Activated gamma-delta T cell treated with anti-CD3 and anti-CD28 coated beads, Interleukin-2, amount 50 U/mL, for 16 hours (primary cell): ENCODE data around the gene TPCN1.

ENCODE experiments used
- DNase-seq: peaks from one replicate; pipeline ENCODE4 v3.0.0-alpha.2; 2020; ENCODE audit warnings: low read depth

Gene TPCN1

DNA sequence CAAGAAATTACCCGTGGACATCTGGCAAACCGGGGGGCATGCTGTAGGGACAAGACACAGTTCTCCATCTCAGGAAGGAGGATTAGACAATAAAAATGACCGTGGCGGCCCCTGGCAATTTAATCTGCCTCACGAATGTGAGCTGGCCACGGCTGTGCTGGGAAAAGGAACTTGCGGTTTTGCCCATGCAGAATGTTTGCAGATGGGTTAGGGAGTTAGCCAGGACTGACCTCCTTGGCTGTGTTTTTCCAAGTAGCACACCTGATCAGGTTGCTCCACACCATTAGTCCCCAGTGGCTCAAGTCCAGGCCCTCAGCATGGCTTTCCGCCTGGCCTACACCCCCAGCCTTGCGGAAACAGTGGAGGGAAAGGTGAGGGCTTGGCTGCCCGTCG, 20.8 kb downstream of the TPCN1 start:
- no peak for DNase-seq

DNA sequence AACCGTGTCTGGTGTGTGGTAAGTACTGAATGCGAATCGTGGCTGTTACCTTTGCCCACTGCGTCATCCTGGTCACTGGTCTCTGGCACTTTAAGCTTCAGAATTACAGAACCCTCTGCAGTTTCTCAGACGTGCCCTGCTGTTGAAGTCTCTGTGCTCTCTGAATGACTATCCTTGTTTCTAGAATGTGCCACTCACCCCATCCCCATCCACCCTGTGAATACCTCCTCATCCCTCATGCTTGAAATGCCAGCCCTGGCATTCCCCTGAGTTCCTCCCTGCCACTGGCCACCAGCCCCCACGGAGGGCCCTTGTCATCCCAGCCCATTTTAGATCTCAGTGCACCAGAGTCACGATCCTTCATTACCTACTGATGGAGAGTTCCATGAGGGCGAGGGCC, 21.3 kb downstream of the TPCN1 start:
- DNase-seq, result no peak

DNA sequence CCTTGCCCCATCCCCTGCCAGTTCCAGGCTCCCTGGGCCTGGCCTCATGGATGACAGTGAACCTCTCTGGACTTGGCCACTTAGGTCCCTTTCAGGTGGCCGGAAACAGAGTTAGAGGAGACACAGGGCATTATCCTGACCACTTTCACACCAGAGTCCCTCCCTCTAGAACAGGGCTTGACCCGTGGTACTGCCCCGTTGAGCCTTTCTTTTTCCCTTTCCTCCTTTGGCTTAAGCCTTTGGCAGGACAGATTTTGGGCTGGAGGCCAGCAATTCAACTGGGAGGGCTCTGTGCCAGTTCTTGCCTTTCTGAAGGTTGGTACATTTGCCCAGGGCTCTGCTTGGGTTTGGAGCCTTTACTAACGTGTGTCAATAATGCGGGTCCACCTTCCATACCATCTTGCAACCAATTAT, 22.8 kb downstream of the TPCN1 start:
- DNase-seq, result no peak

DNA sequence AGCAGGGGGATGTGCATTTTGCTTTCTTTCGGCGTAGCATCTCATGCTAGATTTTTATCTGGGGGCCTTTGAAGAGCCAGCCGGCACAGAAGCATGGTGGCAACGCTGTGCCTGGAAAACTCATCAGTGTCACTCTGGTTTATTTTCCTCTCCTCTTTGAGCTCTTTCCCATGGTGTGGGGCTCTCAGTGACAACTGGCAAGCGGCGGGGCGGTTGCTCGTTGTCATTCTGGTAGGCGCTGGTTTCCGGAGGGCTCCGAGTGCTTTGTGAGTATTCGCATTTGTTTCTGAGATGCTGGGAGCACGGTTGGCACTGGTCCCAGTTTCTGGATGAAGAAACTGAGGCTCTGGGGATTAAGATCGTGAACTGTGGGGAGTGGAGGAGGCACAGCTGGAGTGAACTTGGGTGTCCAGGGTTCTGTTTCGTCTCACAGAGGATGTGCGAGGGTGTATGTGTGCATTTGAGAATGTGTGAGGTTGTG, 23.3 kb downstream of the TPCN1 start:
- DNase-seq, result no peak

DNA sequence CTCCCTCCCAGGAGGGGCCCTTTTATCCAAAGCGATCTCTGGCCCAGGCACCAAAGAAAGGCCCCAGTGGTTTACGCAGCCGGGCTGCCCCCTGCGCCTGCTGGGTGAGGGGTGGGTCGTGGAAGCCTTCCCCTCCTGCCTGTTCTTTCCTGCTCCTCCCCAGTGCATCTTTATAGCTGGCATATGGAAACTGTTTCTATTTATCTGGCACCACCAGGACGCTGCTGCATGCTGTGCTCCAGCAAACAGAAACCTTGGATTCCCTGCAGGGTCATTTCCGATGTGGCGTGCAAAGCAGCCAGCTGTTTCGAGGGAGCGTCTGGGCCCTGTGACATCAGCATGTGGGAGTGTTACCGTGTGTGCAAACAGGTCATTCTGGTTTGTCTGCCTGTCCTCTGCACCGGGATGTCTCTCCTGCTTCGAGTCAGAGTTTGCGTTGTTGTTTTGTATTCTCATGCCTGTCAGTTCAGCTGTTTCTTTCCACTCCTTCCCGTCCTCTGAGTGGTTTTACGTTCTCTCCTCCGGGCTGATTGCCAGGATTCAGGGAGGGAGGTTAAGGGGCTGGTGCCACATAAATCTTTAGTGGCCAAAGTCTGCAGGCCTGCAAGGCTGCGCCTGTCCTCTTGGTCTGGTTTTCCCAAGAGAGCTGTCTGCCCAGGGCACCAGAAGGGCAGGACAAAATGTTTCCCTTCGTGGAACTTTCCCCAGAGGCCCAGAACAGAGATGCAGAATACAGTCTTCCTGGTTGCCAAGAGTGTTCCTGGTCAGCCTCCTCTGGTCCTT, 24.6 kb downstream of the TPCN1 start:
- no peak for DNase-seq

DNA sequence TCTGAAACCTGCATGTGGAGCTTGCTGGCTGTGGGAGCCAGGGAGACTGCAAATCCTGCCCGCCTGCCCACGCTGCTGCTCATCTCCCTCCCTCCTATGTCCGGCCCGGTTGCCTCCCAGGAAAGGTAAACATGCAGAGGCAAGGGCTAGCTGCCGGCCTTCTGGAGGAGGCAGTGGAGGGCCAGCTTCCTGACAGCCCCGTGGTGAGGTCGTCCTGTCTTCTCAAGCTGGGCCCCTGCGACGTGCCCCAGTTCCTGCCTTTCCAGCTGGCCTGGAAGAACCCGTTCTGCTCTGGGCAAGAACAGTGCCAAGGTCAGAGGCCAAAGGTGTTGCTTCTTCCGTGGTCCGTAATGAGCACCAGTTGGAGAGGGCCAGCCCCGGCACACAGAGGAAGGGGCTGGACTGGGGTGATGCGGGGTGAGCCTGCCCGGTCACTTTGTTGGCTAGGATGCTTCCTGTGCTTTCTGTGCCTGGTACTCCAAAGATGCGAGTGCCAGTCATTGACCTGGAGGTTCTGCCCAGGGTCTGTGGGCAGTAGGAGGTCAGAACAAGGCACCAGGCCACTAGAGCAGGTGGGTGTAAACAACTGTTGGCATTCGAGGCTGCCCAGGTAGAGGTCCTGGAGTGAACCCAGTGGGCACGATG, 25.3 kb downstream of the TPCN1 start:
- no peak for DNase-seq

DNA sequence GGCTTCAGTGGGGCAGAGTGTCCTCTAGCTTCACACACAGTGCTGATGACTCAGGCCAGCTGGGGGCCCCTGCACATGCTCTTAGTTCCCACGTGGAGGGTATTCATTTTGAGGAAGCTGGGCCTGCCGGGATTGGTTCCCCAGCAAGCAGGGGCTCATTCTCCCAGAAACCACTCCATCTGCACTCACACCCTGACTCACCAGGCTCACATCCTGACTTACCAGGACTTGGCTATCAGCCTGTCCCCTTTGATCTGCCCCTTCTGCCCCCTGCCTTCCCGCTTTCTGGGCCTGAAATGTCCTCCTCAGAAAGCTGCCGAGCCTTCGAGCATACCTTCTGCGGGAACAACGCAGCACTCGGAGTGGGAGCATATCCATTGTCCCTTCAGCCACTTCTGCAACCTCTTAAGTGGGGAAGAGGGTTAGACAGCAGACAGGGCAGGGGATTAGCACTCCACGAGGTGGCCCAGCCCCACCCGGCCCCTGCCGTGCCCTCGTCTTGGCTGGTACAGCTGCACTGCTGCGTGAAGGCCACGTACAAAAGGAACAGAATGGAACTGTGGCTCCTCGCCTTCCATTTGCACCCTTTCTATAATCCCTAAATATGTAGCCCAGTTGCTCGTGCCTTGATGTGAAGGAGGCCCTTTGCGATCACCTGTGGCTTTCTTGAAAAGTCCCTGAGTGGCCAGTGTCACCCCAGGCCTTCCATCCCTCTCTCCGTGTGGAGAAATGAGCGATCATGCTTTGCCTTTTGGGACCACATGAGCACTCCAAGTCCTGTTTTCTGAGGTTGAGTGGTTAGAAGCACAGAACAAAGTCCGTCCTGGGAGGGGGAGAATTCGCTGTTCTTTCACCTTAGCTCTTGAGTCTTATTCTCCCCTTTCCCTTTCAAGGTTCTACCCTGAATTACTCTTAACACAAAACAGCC, 26.1 kb downstream of the TPCN1 start:
- DNase-seq, result no peak

DNA sequence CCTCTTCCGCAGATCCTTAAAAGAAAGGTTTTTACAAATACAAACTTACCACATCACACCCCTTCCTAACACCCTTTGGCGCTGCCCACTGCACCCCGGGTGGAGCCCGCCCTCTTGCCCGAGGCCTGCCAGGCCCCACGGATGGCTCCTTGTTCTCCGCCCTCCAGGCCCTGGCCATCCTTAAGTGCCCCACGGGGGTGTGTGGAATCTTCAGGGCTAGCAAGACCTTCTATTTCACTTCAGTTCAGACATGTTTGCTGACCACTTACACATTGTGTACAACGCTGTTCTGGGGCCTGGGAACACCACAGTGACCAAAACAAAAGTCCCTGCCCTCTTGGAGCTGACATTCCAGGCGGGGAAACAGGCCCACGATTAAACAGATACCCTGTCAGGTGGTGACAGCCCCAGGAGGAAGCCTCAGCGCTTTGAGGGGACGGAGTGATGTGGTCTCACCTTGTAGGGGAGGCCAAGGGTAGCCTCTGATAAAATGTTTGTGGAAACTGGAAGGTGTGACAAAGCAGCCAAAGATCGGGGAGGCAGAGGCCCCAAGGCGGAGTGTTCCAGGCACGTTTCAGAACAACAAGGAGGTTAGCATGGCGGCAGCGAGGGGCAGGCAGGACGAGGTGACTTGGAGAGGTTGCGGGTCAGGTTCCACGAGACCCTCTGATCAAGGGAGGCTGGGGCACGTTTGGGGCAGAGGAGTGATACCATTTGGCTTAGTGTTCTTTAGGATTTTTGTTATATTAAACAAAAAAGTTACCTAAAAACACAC, 27.0 kb downstream of the TPCN1 start:
- DNase-seq, result no peak

DNA sequence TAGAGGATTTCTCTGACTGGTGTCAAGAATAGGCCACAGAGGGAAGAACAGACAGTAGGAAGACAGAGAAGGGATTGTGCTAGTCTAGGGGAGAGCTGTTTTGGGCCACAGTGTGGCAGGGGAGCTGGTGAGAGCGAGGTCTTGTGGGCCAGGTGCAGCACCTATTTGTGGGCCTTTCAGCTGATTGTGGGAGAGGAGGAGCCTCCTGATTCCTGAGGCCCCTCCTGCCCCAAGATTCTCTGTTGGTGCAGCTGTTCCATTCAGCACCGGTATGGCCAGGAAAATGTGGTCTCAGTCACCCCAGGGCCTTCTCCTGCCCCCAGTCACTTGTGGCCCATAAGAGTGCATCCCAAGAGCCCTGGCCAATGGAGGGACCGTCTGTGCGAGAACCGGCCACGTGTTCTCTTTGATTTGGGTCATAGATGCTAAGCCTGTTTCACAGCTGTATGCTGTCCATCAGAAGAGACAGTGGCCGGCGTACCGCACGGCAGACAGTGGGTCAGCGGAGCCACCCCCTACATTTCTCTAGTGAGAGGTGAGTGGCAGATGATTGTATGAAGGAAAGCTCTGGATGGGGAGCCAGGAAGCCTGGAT, 27.7 kb downstream of the TPCN1 start:
- no peak for DNase-seq

DNA sequence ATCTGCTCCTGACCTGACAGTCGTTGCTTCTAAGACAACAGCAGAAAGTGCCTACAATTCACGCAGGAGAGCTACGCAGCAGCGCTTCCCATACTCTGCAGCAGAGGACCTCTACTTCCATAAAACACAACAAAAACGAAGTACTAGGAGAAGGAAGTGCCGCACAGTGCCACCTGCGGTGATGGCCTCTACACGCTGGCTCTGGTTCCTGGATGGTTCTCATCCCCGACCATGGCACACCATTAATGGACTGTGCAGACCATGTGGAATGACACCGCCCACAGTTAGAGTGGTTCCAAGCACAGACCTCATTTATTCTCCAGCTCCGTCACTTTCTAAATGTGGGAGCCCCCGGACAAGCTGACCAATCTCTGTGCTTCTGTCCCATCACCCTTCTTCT, 28.3 kb downstream of the TPCN1 start:
- DNase-seq, result no peak

DNA sequence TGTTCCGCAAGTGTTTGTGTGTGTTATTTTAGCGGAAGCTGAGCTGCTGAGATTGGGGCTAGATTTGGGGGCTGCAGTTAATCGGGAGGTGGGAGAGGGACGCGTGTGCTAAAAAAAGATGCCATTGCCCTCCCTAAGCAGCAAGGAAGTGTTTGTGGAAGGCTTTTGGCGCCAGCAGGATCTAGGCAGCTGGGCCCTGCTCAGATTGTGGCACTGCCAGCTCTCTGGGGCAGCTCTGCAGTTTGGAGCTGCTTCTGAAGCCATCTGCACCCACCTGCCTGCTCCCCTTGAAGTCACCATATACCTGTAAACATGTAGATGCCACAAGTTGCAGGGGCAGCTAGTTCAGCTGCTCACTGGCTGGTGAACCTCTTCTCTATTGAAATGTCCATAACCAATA, 28.8 kb downstream of the TPCN1 start:
- no peak for DNase-seq

DNA sequence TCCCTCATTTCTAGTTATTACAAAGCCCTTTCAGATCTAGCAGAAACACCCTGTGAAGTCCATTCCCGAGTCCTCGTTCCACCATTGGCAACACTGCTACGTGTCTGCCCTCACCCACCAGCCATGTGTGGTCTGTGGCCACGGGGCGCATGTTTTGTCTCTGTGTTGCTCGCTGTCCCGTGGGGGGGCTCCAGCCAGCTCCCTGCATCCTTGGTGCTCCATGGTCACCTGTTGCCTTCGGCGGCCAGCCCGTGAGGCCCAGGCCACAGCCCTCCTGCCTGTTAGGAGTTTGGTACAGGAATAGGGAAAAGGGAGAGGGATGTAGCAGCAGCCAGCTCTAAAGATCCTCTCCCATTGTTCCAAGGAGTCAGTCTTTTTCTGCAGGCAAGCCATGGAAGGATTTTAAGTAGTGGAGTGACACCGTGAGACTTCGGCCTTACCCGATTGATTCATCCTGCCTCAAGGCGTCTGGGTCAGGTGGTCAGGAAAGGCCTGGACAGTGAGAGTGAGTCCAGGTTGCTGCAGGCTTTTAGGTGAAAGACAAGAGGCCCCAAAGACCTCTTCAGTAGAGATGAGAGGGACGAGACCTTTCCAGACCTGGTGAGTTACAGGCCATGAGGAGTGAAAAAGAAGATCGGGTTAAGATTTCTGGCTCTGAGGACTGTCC, 30.3 kb downstream of the TPCN1 start:
- no peak for DNase-seq

DNA sequence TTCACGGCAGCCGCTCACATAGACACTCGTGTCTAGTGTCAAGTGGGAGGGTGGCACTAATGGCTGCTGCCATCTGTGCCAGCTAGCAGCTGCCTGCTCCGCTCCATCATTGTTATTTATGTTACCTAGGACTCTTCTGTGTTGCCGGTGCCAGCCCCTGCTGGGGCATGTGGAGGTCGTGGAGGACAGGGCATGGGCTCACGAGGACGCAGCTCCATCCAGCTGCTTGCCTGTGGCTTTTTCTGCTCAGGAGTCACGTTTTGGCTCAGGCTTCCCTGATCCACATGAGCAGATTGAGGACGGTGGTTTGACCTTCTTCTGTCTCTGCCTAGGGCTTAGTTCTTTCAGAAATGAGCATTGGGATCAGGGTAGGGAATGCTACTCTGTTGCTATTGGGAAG, 31.2 kb downstream of the TPCN1 start:
- no peak for DNase-seq

DNA sequence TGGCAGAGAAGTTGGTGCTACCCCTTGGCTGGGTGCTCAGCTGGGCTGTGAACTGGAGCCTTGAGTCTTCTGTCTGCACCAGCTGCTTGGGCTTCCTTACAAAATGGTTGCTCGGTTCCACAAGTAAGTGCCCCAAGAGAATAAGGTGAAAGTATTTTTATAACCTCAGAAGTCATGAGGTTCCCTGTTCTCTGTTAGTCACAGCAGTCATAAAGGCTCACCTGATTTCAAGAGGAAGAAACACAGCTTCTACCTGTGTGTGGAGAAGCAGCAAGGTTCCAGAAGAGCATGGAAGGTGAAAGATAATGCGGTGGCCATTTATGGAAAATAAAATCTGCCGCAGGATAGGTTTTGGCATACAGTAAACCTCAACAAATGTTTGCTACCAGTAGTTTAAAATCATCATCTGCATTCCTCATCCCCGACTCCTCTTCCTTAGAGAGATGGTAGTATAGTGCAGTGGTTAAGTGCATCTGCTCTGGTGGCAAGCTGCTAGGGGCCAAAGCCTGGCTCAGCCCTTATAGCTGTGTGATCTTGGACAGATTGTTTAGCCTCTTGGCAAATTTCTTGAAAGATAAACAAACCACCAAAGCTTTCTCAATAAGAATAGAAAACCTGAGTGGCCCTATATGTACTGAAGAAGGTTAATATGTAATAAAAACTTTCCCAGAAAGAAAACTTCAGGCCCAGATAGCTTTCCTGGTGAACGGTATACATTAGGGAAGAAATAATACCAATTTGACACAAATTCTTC, 32.4 kb downstream of the TPCN1 start:
- no peak for DNase-seq

DNA sequence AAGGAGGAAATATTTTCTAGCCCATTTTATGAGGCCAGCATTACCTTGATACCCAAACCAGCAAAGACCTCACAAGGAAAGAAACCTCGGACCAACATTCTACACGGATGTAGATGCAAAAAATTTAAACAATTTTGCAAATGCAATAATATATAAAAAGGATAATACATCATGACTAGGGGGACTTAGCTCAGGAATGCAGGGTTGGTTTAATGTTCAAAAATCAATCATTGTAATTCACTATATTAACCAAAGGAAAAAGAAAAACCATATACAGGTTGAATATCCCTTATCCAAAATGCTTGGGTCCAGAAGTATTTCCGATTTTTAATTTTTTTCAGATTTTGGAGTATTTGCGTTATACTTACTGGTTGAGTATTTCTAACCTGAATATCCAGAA, 33.0 kb downstream of the TPCN1 start:
- no peak for DNase-seq

DNA sequence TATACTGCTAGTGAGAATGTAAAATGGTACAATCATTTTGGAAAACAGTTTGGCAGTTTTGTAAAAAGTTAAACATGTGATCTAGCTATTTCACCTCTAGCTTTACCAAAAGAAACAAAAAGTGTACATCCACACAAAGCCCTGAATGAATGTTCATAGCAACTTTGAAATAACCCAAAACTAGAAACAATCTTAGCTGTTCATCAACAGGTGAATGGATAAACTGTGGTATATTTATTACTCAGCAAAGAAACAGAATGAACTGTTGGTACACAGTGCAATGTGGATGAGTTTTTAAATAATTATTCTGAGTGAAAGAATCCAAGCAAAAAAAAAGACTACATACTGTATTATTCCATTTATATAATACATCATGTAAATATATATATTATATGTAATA, 36.3 kb downstream of the TPCN1 start:
- DNase-seq, result no peak

DNA sequence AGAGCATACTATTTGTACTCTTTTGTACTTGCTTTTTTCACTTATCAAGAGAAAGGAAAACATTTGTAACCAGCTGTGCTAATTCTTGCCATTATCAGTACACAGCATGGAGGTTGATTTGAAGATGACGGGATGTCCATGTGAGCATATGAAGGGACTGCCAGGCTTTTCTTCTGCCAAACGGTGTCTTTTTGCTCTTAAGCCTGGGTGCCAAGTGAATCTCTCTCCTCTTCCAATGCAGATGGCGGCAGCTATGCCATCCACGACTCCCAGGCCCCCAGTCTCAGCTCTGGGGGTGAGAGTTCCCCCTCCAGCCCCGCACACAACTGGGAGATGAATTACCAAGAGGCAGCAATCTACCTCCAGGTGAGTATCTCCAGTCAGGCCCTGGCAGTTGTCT, 38.9 kb downstream of the TPCN1 start:
- no peak for DNase-seq

DNA sequence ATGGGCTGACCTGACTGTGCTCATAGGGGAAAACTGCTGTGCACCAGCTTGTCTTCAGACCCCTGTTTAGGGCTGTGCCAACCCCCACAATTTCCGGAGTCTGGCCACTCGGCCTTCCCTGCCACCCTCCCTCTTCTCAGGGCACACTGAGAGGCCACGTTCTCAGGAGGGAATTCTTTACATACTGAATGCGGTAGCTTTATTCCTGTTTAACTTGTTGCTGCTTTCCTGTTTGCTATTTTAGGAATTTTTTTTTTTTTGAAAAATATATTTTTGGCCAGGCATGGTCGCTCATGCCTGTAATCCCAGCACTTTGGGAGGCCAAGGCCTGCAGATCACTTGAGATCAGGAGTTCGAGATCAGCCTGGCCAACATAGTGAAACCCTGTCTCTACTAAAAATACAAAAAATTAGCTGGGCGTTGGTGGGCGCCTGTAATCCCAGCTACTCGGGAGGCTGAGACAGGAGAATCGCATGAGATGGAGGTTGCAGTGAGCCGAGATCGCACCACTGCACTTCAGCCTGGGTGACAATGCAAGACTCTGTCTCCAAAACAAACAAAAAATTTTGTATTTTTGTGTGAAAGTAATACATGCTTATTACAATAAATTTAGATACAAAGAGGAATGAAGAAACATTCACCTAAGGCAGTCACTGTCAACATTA, 39.5 kb downstream of the TPCN1 start:
- no peak for DNase-seq

DNA sequence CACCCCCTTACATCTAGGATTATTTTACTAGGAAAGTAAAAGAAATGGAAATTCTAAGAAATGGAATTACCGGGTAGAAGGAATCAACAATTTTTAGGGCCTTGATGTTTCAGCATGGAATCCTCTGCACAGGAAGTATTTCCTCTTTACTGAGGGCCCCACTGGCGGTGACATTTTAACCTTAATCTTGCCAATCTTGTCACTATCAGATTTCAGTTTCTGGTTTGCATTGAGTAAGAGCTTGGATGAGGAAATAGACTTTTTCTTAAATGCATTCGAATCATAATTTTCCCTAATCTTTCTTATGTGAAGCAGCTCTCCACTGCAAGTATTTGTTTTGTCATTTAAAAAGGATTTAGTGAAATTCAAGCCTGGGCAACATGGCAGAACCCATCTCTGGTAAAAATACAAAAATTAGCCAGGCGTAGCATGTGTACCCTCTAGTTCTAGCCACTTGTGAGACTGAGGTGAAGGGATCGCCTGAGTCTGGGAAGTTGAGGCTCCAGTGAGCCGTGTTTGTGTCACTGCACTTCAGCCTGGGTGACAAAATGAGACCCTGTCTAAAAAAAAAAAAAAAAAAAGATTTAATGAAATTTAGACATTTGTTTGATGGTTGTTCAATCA, 40.7 kb downstream of the TPCN1 start:
- DNase-seq, result no peak
